Testis (tissue), 2 donors: ENCODE measurements around the gene BOLL.

Source experiments
- POLR2A ChIP-seq: fragments of 450-650 bp; IDR thresholded peaks from one replicate; pipeline ENCODE4 v1.6.1; 2017; ENCODE audit warnings: antibody characterized with exemption, mild to moderate bottlenecking, moderate library complexity
- TF ChIP-seq, protein P1 (sequence below), 3 experiments: fragments of 450-650 bp in 2 of 3; fragments of 200-600 bp in 1 of 3; sonication (generic) in 1 of 3; IDR thresholded peaks; one replicate each; pipeline ENCODE4 v1.5.1; 2016 to 2019; ENCODE audit warnings: antibody characterized with exemption in 3 of 3, mild to moderate bottlenecking in 2 of 3, moderate library complexity in 1 of 3

DNA sequence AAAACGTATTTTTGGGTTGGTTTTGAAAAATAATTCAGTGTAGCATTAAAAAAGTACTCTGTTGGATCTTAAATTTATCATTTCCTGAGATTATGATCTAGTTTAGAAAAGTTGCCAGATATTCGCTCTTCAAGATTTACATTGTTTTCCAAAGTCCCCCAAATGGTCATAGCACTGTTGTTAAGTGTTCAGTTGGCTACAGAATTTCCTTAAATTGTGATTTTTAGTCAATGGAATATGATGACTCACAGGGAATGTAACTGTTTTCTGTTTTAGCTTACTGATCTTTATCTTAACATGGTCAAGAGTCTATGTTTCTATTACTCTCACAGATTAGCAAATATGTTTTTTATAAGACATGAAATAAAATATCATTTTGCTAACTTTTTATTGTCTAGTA lies 42.5 kb upstream of the BOLL start:
- TF ChIP-seq, protein P1, sequence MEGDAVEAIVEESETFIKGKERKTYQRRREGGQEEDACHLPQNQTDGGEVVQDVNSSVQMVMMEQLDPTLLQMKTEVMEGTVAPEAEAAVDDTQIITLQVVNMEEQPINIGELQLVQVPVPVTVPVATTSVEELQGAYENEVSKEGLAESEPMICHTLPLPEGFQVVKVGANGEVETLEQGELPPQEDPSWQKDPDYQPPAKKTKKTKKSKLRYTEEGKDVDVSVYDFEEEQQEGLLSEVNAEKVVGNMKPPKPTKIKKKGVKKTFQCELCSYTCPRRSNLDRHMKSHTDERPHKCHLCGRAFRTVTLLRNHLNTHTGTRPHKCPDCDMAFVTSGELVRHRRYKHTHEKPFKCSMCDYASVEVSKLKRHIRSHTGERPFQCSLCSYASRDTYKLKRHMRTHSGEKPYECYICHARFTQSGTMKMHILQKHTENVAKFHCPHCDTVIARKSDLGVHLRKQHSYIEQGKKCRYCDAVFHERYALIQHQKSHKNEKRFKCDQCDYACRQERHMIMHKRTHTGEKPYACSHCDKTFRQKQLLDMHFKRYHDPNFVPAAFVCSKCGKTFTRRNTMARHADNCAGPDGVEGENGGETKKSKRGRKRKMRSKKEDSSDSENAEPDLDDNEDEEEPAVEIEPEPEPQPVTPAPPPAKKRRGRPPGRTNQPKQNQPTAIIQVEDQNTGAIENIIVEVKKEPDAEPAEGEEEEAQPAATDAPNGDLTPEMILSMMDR (IDR thresholded peaks at IDR 0.05), result no peak
- no peak for TF ChIP-seq POLR2A
